HEK293 (cell line): Measurements from ENCODE around the gene LILRA6.

ENCODE experiments used
- GLIS2 ChIP-seq: fragments of 450-650 bp; formaldehyde crosslinking; IDR thresholded peaks from 2 replicates; pipeline ENCODE4 v1.5.1; 2016; ENCODE audit warnings: missing biosample characterization, missing genetic modification characterization
- HOXC10 ChIP-seq: sonication (generic); formaldehyde crosslinking; IDR thresholded peaks from 2 replicates; pipeline ENCODE4 v1.8.1; 2023; ENCODE audit warnings: mild to moderate bottlenecking, missing genetic modification reagents
- KLF10 ChIP-seq: fragments of 450-650 bp; IDR thresholded peaks from 2 replicates; pipeline ENCODE4 v1.5.1; 2018; ENCODE audit warnings: missing biosample characterization, mild to moderate bottlenecking, missing genetic modification characterization
- KLF16 ChIP-seq: fragments of 450-650 bp; formaldehyde crosslinking; IDR thresholded peaks from 2 replicates; pipeline ENCODE4 v1.5.1; 2017; ENCODE audit warnings: missing biosample characterization, missing genetic modification characterization
- PBX3 ChIP-seq: sonication (generic); formaldehyde crosslinking; IDR thresholded peaks from 2 replicates; pipeline ENCODE4 v1.8.1; 2022; ENCODE audit warnings: mild to moderate bottlenecking, moderate library complexity, missing genetic modification reagents
- SP3 ChIP-seq: fragments of 450-650 bp; formaldehyde crosslinking; IDR thresholded peaks from 2 replicates; pipeline ENCODE4 v1.5.1; 2016; ENCODE audit warnings: missing biosample characterization, missing genetic modification characterization
- SP7 ChIP-seq: fragments of 450-650 bp; formaldehyde crosslinking; IDR thresholded peaks from 2 replicates; pipeline ENCODE4 v1.5.1; 2016; ENCODE audit warnings: missing biosample characterization, missing genetic modification characterization
- ZBTB11 ChIP-seq: fragments of 450-650 bp; formaldehyde crosslinking; conservative IDR thresholded peaks from 2 replicates; pipeline ENCODE4 v1.5.1; 2016; ENCODE audit warnings: low read depth, missing biosample characterization, missing genetic modification characterization
- ZBTB20 ChIP-seq: fragments of 450-650 bp; formaldehyde crosslinking; IDR thresholded peaks from 2 replicates; pipeline ENCODE4 v1.5.1; 2016; ENCODE audit warnings: missing biosample characterization, missing genetic modification characterization
- ZBTB26 ChIP-seq: fragments of 450-650 bp; formaldehyde crosslinking; optimal IDR thresholded peaks from 2 replicates; pipeline ENCODE3; 2016; ENCODE audit warnings: missing biosample characterization, mild to moderate bottlenecking, missing genetic modification characterization
- ZBTB44 ChIP-seq: fragments of 450-650 bp; IDR thresholded peaks from 2 replicates; pipeline ENCODE4 v1.5.1; 2018; ENCODE audit warnings: missing biosample characterization, mild to moderate bottlenecking, missing genetic modification characterization
- ZBTB48 ChIP-seq: fragments of 450-650 bp; formaldehyde crosslinking; IDR thresholded peaks from 2 replicates; pipeline ENCODE4 v1.5.1; 2016; ENCODE audit warnings: missing biosample characterization, missing genetic modification characterization
- ZBTB6 ChIP-seq: fragments of 450-650 bp; formaldehyde crosslinking; IDR thresholded peaks from 2 replicates; pipeline ENCODE4 v1.5.1; 2017; ENCODE audit warnings: missing biosample characterization, missing genetic modification characterization
- ZEB2 ChIP-seq: fragments of 450-650 bp; formaldehyde crosslinking; IDR thresholded peaks from 2 replicates; pipeline ENCODE4 v1.5.1; 2016; ENCODE audit warnings: missing biosample characterization, missing genetic modification characterization
- ZFP37 ChIP-seq: fragments of 450-650 bp; formaldehyde crosslinking; IDR thresholded peaks from 2 replicates; pipeline ENCODE4 v1.5.1; 2016; ENCODE audit warnings: missing biosample characterization, missing genetic modification characterization
- ZIC2 ChIP-seq: fragments of 450-650 bp; formaldehyde crosslinking; IDR thresholded peaks from 2 replicates; pipeline ENCODE4 v1.5.1; 2016; ENCODE audit warnings: missing biosample characterization, missing genetic modification characterization
- ZNF335 ChIP-seq: fragments of 450-650 bp; formaldehyde crosslinking; conservative IDR thresholded peaks from 2 replicates; pipeline ENCODE4 v1.5.1; 2016; ENCODE audit warnings: missing biosample characterization, missing genetic modification characterization
- ZNF391 ChIP-seq: fragments of 450-650 bp; formaldehyde crosslinking; IDR thresholded peaks from 2 replicates; pipeline ENCODE4 v1.5.1; 2016; ENCODE audit warnings: low read depth, missing biosample characterization, missing genetic modification characterization, borderline replicate concordance
- ZNF449 ChIP-seq: fragments of 450-650 bp; formaldehyde crosslinking; IDR thresholded peaks from 2 replicates; pipeline ENCODE4 v1.5.1; 2017; ENCODE audit warnings: missing biosample characterization, mild to moderate bottlenecking, missing genetic modification characterization, moderate library complexity
- ZNF501 ChIP-seq: fragments of 450-650 bp; formaldehyde crosslinking; IDR thresholded peaks from 2 replicates; pipeline ENCODE4 v1.5.1; 2016; ENCODE audit warnings: missing biosample characterization, missing genetic modification characterization
- ZNF561 ChIP-seq: fragments of 450-650 bp; IDR thresholded peaks from 2 replicates; pipeline ENCODE4 v1.5.1; 2018; ENCODE audit warnings: missing biosample characterization, missing genetic modification characterization, borderline replicate concordance
- ZNF600 ChIP-seq: fragments of 450-650 bp; formaldehyde crosslinking; IDR thresholded peaks from 2 replicates; pipeline ENCODE4 v1.5.1; 2016; ENCODE audit warnings: missing biosample characterization, missing genetic modification characterization
- ZNF610 ChIP-seq: fragments of 450-650 bp; formaldehyde crosslinking; IDR thresholded peaks from 2 replicates; pipeline ENCODE4 v1.5.1; 2016; ENCODE audit warnings: missing biosample characterization, missing genetic modification characterization, borderline replicate concordance
- ZNF621 ChIP-seq: fragments of 450-650 bp; formaldehyde crosslinking; IDR thresholded peaks from 2 replicates; pipeline ENCODE4 v1.5.1; 2017; ENCODE audit warnings: missing biosample characterization, missing genetic modification characterization
- ZNF76 ChIP-seq: fragments of 450-650 bp; formaldehyde crosslinking; IDR thresholded peaks from 2 replicates; pipeline ENCODE4; 2016; ENCODE audit warnings: low read depth, missing biosample characterization, missing genetic modification characterization, borderline replicate concordance
- ZNF792 ChIP-seq: fragments of 450-650 bp; formaldehyde crosslinking; IDR thresholded peaks from 2 replicates; pipeline ENCODE4 v1.5.1; 2016; ENCODE audit warnings: missing biosample characterization, missing genetic modification characterization
- ZSCAN5A ChIP-seq: fragments of 450-650 bp; formaldehyde crosslinking; IDR thresholded peaks from 2 replicates; pipeline ENCODE4 v1.5.1; 2016; ENCODE audit warnings: missing biosample characterization, missing genetic modification characterization

LILRA6 gene

GRCh38 chr19:54191011-54191810 is 51.4 kb downstream of the LILRA6 start, which contains the start of gene TSEN34 (continued):
- peak; percentile 86 for TF ChIP-seq PBX3
- TF ChIP-seq GLIS2 (tag by site-specific recombination) = peak; percentile 75; the same call in 1 of the 2 replicates
- TF ChIP-seq ZIC2 = peak; percentile 91
- no peak for TF ChIP-seq ZNF792 (tag by site-specific recombination)
- peak; percentile 86 for TF ChIP-seq SP3 (tag by site-specific recombination)
- no peak; the same call in 1 of the 2 replicates for TF ChIP-seq ZBTB48
- TF ChIP-seq ZBTB26 = peak; percentile 89
- no peak for TF ChIP-seq ZNF621 (tag by site-specific recombination)
- 0 out of 2 replicates have a peak, but pooled peaks have one; percentile 39 for TF ChIP-seq ZFP37 (tag by site-specific recombination)
- TF ChIP-seq ZBTB6 (tag by site-specific recombination) = peak; percentile 10; the same call in 1 of the 2 replicates
- 0 out of 2 replicates have a peak, but pooled peaks have one; percentile 17 for TF ChIP-seq ZBTB11 (tag by site-specific recombination)
- TF ChIP-seq ZNF391 (tag by site-specific recombination) = peak; percentile 80
- peak; percentile 72; the same call in 1 of the 2 replicates for TF ChIP-seq ZNF600 (tag by site-specific recombination)
- peak; percentile 88 for TF ChIP-seq KLF10 (tag by site-specific recombination)
- TF ChIP-seq HOXC10 = peak; percentile 89; the same call in 1 of the 2 replicates
- TF ChIP-seq ZNF561 (tag by site-specific recombination) = peak; percentile 85
- 0 out of 2 replicates have a peak, but pooled peaks have one; percentile 18 for TF ChIP-seq ZNF449 (tag by site-specific recombination)
- peak; percentile 14; the same call in 1 of the 2 replicates for TF ChIP-seq ZNF335
- TF ChIP-seq ZNF76 (tag by site-specific recombination) = peak; percentile 75; the same call in 1 of the 2 replicates
- TF ChIP-seq ZNF501 (tag by site-specific recombination) = peak; percentile 49; the same call in 1 of the 2 replicates
- 0 out of 2 replicates have a peak, but pooled peaks have one; percentile 43 for TF ChIP-seq ZEB2
- peak; percentile 67 for TF ChIP-seq KLF16
- peak; percentile 80 for TF ChIP-seq ZBTB20 (tag by site-specific recombination)
- 0 out of 2 replicates have a peak, but pooled peaks have one; percentile 60 for TF ChIP-seq ZSCAN5A
- 0 out of 2 replicates have a peak, but pooled peaks have one; percentile 16 for TF ChIP-seq ZNF610 (tag by site-specific recombination)
- TF ChIP-seq SP7 = peak; percentile 40
- TF ChIP-seq ZBTB44 (tag by site-specific recombination) = no peak
